Spinal cord (tissue), 10 donors: ENCODE data around the gene VCL. TPM values are rescaled to one million over a fixed set of nuclear protein-coding genes. Genes with fewer than 3 reads are reported as not detected.
"Not testable (repeated sequence)": the region's sequence is repeated elsewhere in the genome, so short reads cannot be mapped to it uniquely, and the experiment has no call there.

Source experiments
- DNase-seq, 6 donors: peaks; one replicate each; pipeline versions ENCODE4 v3.0.0 to v3.0.0-alpha.2; 2013 to 2015; ENCODE audit warnings: low spot score in 6 of 6, low read depth in 4 of 6
- H3K27ac ChIP-seq: one replicate; pipeline ENCODE4 v1.5.1; 2013; ENCODE audit warnings: low read depth, low read length, control low read depth
- H3K27me3 ChIP-seq: one replicate; pipeline ENCODE4 v1.6.1; 2013; ENCODE audit warnings: low read length; ENCODE audit not compliant: control insufficient read depth, insufficient read depth
- H3K36me3 ChIP-seq: one replicate; pipeline ENCODE4 v1.6.1; 2013; ENCODE audit warnings: low read length; ENCODE audit not compliant: control insufficient read depth, insufficient read depth
- H3K4me1 ChIP-seq: one replicate; pipeline ENCODE4 v1.6.1; 2013; ENCODE audit warnings: low read length; ENCODE audit not compliant: control insufficient read depth, insufficient read depth
- H3K4me3 ChIP-seq: one replicate; pipeline ENCODE4 v1.5.1; 2013; ENCODE audit warnings: low read depth, low read length, control low read depth
- H3K9me3 ChIP-seq: one replicate; pipeline ENCODE4 v1.6.1; 2013; ENCODE audit warnings: low read length; ENCODE audit not compliant: control insufficient read depth, insufficient read depth
- WGBS: methylation state at CpG from one replicate; pipeline ENCODE4 v1.1.5; 2013; ENCODE audit warnings: missing lambda C conversion rate; ENCODE audit not compliant: insufficient coverage; 5-methylcytosine and 5-hydroxymethylcytosine counted together
- polyA plus RNA-seq, 2 donors: library from polyadenylated mRNA; unstranded; fragments of 120-200 nt; gene quantifications; one replicate each; pipeline ENCODE4 v1.2.1, GENCODE V29; 2013; ENCODE audit not compliant: insufficient read length in 2 of 2
- total RNA-seq, 2 donors: library from RNA; depleted of rRNA in 1 of 2; stranded (reverse); fragments of 120-200 nt in 1 of 2; fragments of >200 nt in 1 of 2; gene quantifications; one replicate each; pipeline versions ENCODE4 v1.2.3 to v1.2.4, GENCODE V29; 2013 to 2014
- donor health status: healthy.

The VCL gene
- total and polyA plus RNA-seq, 4 donors, result 47.8 to 106 (median 63.5) TPM

DNA sequence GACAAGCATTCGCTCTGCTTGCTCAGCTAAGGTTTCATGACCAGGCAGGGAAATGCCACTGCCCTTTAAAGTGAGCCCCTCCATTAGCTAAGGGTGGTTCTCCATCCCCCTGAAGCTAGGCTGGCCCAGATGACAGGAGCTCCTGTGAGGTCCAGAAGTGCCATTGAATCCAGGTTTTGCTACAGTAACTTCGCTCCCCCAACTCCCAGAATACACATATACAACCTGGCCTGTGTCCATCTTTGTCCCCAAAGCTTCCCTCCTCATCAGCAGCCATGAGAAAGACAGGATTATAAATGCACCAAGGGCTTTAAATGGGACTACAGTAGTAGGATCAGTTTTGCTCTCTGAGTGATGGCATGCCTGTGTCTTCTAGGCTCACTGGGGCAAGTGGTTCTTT lies 35.5 kb upstream of the VCL start:
- no peak overlapping the region for H3K4me3 ChIP-seq
- H3K4me1 ChIP-seq, result peaks cover 15% of the 10 kb centered on the region
- 86% methylated on average over 1 of the region's 2 CpGs for WGBS
- H3K27ac ChIP-seq, result no peak overlapping the region
- H3K36me3 ChIP-seq, result no peaks in the 10 kb centered on the region
- H3K9me3 ChIP-seq, result no peaks in the 10 kb centered on the region
- peak in 1 of 6 donors; percentile 60 for DNase-seq
- no peaks in the 10 kb centered on the region for H3K27me3 ChIP-seq

DNA sequence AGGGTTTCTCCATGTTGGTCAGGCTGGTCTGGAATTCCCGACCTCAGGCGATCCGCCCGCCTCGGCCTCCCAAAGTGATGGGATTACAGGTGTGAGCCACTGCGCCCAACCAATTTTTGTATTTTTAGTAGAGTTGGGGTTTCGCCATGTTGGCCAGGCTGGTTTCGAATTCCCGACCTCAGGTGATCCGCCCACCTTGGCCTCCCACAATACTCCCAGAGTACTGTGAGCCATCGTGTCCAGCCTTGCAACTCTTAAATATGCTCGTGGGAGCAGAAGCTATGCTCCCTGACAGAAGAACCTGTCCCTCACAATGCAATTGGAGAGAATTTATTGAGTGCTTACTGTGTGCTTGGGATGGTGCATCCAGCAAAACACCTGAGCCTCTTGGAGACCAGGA lies 34.4 kb upstream of the VCL start:
- H3K36me3 ChIP-seq, H3K27me3 ChIP-seq, H3K27ac ChIP-seq, H3K4me3 ChIP-seq, DNase-seq, H3K9me3 ChIP-seq: not testable (repeated sequence)
- peaks cover 18% of the 10 kb centered on the region for H3K4me1 ChIP-seq
- WGBS, result 98% methylated on average over 8 of the region's 12 CpGs

DNA sequence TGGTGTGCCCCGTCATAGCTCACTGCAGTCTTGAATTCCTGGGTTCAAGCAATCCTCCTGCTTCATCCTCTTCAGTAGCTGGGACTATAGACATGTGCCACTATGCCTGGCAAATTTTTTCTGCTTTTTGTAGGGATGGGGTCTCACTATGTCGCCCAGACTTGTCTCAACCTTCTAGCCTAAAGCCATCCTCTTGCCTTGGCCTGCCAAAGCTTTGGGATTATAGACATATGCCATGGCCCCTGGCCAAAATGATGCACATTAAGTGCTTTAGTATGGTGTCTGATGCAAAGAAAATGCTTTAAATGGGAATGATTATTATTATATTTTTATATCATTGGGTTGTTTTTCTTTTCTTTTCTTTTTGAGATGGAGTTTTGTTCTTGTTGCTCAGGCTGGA lies 33.2 kb upstream of the VCL start:
- Histone ChIP-seq H3K4me3 (no peak overlapping the region), H3K4me1 (peaks cover 18% of the 10 kb centered on the region), H3K27me3 (no peaks in the 10 kb centered on the region), H3K36me3 (no peaks in the 10 kb centered on the region), H3K9me3 (no peaks in the 10 kb centered on the region), H3K27ac (no peak overlapping the region)
- no peak for DNase-seq
- WGBS, result 100% methylated on average over 2 of the region's 2 CpGs

DNA sequence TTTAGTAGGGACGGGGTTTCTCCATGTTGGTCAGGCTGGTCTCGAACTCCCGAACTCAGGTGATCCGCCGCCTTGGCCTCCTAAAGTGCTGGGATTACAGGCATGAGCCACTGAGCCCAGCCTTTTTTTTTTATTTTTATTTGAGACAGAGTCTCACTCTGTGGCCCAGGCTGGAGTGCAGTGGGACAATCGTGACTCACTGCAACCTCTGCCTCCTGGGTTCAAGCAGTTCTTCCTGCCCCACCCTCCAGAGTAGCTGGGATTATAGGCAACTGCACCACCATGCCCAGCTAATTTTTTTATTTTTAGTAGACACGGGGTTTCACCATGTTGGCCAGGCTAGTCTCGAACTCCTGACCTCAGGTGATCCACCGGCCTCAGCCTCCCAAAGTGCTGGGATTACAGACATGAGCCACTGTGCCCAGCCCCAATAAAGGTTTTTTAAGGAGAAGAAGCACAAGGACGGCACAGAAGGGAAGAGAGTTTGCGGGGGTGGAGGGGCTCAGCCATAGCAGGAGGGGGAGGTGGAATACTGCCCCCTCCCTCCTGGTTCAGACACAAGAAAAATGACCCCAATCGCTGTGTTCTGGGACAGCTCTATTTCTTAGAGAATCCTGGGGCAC lies 32.5 kb upstream of the VCL start:
- H3K9me3 ChIP-seq, H3K27me3 ChIP-seq, H3K36me3 ChIP-seq, DNase-seq: not testable (repeated sequence)
- peak overlapping the region; percentile 4 for H3K4me3 ChIP-seq
- 83% methylated on average over 12 of the region's 12 CpGs for WGBS
- peak overlapping the region; percentile 88 for H3K27ac ChIP-seq
- peaks cover 18% of the 10 kb centered on the region for H3K4me1 ChIP-seq

DNA sequence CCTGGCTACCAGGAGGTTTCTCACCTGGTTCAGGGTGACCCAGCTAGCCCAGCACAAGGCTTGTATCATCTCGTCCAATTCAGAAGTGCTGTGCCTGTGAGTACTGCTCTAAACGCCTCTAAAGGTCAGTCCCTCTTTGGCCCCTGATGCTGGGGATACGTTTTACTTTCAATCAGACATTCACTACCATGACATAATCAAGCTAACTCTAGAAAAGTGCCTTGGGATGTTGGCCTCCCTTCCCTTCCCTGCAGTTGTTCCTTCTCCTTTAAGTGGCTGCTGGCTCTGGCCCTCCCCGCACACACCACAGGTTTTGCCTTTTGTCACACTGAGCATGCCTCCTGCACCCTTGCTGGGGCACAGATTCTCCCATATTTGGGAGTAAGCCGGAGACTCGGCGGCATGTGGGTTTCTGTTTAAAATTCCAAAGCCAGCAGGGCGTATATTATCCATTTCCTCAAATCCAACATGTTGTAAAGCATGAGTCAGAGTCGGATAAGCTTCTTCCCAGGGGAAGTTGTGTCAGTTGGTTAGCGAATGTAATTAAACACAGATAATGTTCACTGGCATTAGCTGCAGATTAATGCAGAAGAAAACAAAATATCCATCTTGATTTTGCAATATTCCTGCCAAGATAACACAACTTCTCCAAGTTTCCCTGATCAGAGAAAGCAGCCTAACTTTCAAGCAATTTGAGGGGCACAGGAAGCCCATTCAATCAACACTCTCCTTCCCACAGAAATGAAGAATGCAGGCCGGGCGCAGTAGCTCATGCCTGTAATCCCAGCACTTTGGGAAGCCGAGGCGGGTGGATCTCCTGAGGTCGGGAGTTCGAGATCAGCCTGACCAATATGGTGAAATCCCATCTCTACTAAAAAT lies 31.8 kb upstream of the VCL start:
- Histone ChIP-seq H3K27ac (peak overlapping the region; percentile 88), H3K4me1 (peaks cover 18% of the 10 kb centered on the region)

DNA sequence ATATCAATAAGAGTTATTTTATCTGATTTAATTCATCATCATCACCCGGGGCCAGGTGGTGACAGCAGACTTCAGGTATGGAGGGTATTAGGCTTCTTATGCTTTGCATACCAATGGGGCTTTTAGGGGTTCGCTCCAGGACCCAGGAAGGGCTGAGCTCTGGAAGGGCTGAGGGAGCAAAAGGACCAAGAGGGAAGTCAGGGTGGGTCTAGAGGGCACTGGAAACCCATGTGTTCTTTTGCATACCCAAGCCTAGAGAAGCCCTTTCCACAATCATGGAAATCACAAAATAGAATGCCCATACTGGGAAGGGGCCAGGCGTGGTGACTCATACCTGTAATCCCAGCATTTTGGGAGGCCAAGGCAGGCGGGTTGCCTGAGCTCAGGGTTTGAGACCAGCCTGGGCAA lies 30.9 kb upstream of the VCL start:
- Histone ChIP-seq H3K9me3 (no peaks in the 10 kb centered on the region), H3K4me1 (peaks cover 18% of the 10 kb centered on the region), H3K27ac (peak overlapping the region; percentile 88), H3K4me3 (no peak overlapping the region), H3K27me3 (no peaks in the 10 kb centered on the region), H3K36me3 (no peaks in the 10 kb centered on the region)
- DNase-seq, result no peak
- 100% methylated on average over 2 of the region's 4 CpGs for WGBS

More for the DNA sequence above, 31.8 kb upstream of the VCL start:
- Histone ChIP-seq H3K36me3 (no peaks in the 10 kb centered on the region), H3K9me3 (no peaks in the 10 kb centered on the region), H3K27me3 (no peaks in the 10 kb centered on the region), H3K4me3 (peak overlapping the region; percentile 4)
- peak in 5 of 6 donors; percentile 19 to 83 (median 38) for DNase-seq
- WGBS, result 22% methylated on average over 6 of the region's 16 CpGs

DNA sequence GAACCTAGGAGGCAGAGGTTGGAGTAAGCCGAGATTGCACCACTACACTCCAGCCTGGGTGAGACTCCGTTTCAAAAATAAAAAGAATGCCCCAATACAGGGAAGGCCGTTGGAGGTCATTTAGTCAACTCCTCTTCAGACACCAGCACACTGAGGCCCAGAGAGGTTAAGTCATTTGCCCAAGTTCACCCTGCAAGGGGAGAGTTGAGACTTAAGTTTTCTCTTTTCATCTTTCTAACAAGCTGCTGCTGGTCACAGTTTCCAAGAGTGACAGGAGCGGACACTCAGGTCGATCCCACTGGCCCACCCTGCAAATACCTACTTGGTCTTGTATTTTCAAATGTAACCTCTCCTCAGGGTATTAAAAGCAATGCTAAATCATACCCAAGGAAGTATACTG lies 30.4 kb upstream of the VCL start:
- H3K27me3 ChIP-seq, result no peaks in the 10 kb centered on the region
- no peaks in the 10 kb centered on the region for H3K36me3 ChIP-seq
- H3K4me1 ChIP-seq, result peaks cover 18% of the 10 kb centered on the region
- no peak overlapping the region for H3K4me3 ChIP-seq
- 71% methylated on average over 2 of the region's 5 CpGs for WGBS
- no peak for DNase-seq
- no peaks in the 10 kb centered on the region for H3K9me3 ChIP-seq
- H3K27ac ChIP-seq, result no peak overlapping the region

DNA sequence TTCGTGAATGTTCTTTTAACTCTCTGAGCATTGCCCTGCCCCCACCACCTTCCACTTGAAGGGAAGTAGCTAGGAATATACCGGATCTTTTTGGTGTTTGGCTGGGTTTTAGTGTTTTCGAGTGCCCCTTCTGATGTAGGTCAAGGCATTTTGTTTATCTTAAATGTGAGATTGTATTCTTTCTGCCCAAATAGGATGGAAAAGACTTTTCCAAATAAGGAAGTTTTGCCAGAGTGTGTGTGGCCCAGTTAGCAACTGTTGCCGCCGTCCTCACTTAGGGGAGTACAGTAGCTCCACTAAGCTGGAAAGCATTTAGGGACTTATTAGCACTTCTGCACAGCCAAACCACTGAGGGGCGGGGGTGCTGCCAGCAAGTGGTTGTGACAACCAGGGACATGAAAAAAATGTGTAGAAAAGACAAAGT lies 29.8 kb upstream of the VCL start:
- DNase-seq, result peak in 2 of 6 donors; percentile 14 to 43
- peak overlapping the region; percentile 8 for H3K27ac ChIP-seq

DNA sequence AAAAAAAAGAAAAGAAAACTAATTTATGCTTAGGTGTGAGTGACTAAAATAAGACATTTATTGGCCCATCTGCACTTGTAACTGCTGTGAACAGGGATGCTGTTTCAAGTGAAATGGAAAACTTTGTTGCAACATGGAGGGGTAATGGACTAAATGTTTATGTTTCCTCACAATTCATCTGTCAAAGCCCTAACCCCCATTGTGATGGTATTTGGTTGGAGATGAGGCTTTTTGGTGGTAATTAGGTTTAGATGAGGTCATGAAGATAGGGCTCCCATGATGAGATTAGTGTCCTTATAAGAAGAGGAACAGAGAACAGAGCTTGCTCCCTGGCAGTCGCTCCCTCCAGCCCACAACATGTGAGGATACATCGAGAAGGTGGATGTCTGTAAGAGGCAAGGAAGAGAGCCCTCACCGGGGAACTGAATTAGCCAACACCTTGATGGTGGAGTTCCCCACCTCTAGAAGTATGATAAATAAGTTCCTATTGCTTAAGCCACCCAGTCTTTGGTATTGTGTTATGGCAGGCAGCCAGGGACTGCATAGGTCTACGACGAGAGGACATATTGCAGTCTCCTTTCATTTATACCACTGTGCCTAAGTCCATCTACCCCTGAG lies 28.6 kb upstream of the VCL start:
- Histone ChIP-seq H3K4me1 (peaks cover 18% of the 10 kb centered on the region), H3K27ac (no peak overlapping the region), H3K9me3 (no peaks in the 10 kb centered on the region), H3K4me3 (no peak overlapping the region), H3K27me3 (no peaks in the 10 kb centered on the region), H3K36me3 (no peaks in the 10 kb centered on the region)
- DNase-seq, result no peak
- no CpG with 5 or more reads among the region's 5 CpGs for WGBS

More for the DNA sequence above, 29.8 kb upstream of the VCL start:
- Histone ChIP-seq H3K36me3 (no peaks in the 10 kb centered on the region), H3K4me3 (no peak overlapping the region), H3K27me3 (no peaks in the 10 kb centered on the region), H3K4me1 (peaks cover 18% of the 10 kb centered on the region), H3K9me3 (no peaks in the 10 kb centered on the region)
- WGBS, result 19% methylated on average over 2 of the region's 6 CpGs
